ENCODE measurements around the gene KIAA0930. TPM values are rescaled to one million over a fixed set of nuclear protein-coding genes. Genes with fewer than 3 reads are reported as not detected.

Gene KIAA0930
- total RNA-seq, 3 donors from 2014 or later (not counting 1 experiment from before 2014, with no cell fraction given): 32.6 to 39.1 (median 38.4) TPM

- Mint-ChIP-seq H3K4me3 (no peak overlapping the region), H3K27ac (peak overlapping the region in 1 of 2 donors; percentile 39), H3K4me1 (peaks cover 30 to 59% of the 10 kb centered on the region in 2 donors), H3K9me3 (no peaks in the 10 kb centered on the region), H3K36me3 (no peaks in the 10 kb centered on the region), H3K27me3 (ENCODE audit: low read depth in 2 of 2) (no peaks in the 10 kb centered on the region)
- Histone ChIP-seq H3K27me3 (ENCODE audit: control insufficient read depth, insufficient read depth, low read length) (no peaks in the 10 kb centered on the region), H3K27ac (ENCODE audit: low read length) (no peak overlapping the region), H3K4me3 (ENCODE audit: low read length) (no peak overlapping the region), H3K4me1 (ENCODE audit: control insufficient read depth, insufficient read depth, low read length) (peaks cover 52% of the 10 kb centered on the region), H3K36me3 (ENCODE audit: control insufficient read depth, insufficient read depth, low read length) (no peaks in the 10 kb centered on the region), H3K9me3 (ENCODE audit: control insufficient read depth, insufficient read depth, low read length) (no peaks in the 10 kb centered on the region)
- TF ChIP-seq CTCF (IDR thresholded peaks at IDR 0.05): no peak
- 73% methylated on average over 4 of the region's 5 CpGs for WGBS (ENCODE audit: insufficient coverage)
- no peak for DNase-seq
- ATAC-seq: no peak
- intact Hi-C loops (cut with micrococcal nuclease): no loop called here
These were observed 17.2 kb downstream of the KIAA0930 start for GRCh38 chr22:45223304-45224117.

DNA sequence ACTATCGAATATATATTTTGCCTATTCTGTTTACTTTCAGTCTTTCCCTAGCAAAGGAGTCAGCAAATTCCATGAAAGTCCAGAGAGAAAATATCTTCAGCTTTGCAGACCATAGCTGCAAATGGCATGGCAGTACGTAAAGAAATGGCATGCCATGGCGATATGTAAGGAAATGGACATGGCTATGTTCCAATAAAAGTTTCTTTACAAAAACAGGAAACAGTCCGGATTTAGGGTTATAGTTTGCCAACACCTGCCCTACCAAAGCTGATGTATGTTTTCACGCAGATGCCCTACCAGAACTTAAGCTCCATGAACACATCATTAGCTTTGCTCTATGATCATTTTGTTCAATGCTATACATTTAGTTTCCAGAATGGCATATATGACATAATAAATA, 19.5 kb downstream of the KIAA0930 start:
- Mint-ChIP-seq H3K36me3 (no peaks in the 10 kb centered on the region), H3K9me3 (no peaks in the 10 kb centered on the region), H3K27me3 (ENCODE audit: low read depth in 2 of 2) (no peaks in the 10 kb centered on the region), H3K27ac (peak overlapping the region; percentile 4 to 56), H3K4me1 (peaks cover 10 to 36% of the 10 kb centered on the region in 2 donors), H3K4me3 (no peak overlapping the region)
- Histone ChIP-seq H3K9me3 (ENCODE audit: control insufficient read depth, insufficient read depth, low read length) (no peaks in the 10 kb centered on the region), H3K4me1 (ENCODE audit: control insufficient read depth, insufficient read depth, low read length) (peaks cover 29% of the 10 kb centered on the region), H3K27ac (ENCODE audit: low read length) (no peak overlapping the region), H3K36me3 (ENCODE audit: control insufficient read depth, insufficient read depth, low read length) (no peaks in the 10 kb centered on the region), H3K4me3 (ENCODE audit: low read length) (no peak overlapping the region), H3K27me3 (ENCODE audit: control insufficient read depth, insufficient read depth, low read length) (no peaks in the 10 kb centered on the region)
- WGBS (ENCODE audit: insufficient coverage): 55% methylated on average over 5 of the region's 5 CpGs
- TF ChIP-seq CTCF (IDR thresholded peaks at IDR 0.05): no peak
- ATAC-seq: no peak
- intact Hi-C loops (cut with micrococcal nuclease): no loop called here
- no peak for DNase-seq

DNA sequence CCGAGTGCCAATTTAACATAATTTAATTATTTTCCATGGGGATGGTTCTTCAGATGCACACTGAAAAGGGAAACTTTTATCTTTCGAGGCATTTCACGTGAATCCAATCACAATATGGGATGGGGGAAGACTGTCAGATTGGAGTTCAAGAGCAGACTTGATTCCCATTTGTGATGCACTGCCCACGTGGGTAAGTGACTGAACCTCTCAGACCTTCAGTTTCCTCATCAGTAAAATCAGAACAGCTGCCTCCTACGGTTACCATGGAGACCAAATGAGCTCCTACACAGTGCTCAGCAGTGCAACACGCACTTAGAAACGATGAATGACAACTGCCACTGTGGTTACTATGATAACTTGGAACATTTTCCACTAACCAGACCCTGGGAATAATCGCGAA, 21.7 kb downstream of the KIAA0930 start:
- DNase-seq: no peak

More for the DNA sequence above, 21.7 kb downstream of the KIAA0930 start:
- Histone ChIP-seq H3K27ac (ENCODE audit: low read length) (no peak overlapping the region), H3K27me3 (ENCODE audit: control insufficient read depth, insufficient read depth, low read length) (no peaks in the 10 kb centered on the region), H3K9me3 (ENCODE audit: control insufficient read depth, insufficient read depth, low read length) (no peaks in the 10 kb centered on the region), H3K36me3 (ENCODE audit: control insufficient read depth, insufficient read depth, low read length) (no peaks in the 10 kb centered on the region), H3K4me3 (ENCODE audit: low read length) (no peak overlapping the region), H3K4me1 (ENCODE audit: control insufficient read depth, insufficient read depth, low read length) (peaks cover 10% of the 10 kb centered on the region)
- intact Hi-C loops (cut with micrococcal nuclease): no loop called here
- Mint-ChIP-seq H3K27me3 (ENCODE audit: low read depth in 2 of 2) (no peaks in the 10 kb centered on the region), H3K36me3 (no peaks in the 10 kb centered on the region), H3K27ac (peak overlapping the region in 1 of 2 donors; percentile 36), H3K9me3 (no peaks in the 10 kb centered on the region), H3K4me3 (no peak overlapping the region), H3K4me1 (peaks cover 2 to 22% of the 10 kb centered on the region in 2 donors)
- WGBS (ENCODE audit: insufficient coverage): 63% methylated on average over 7 of the region's 9 CpGs
- no peak for ATAC-seq
- no peak for TF ChIP-seq CTCF (IDR thresholded peaks at IDR 0.05)

All from natural killer cell (primary cell).